B cell (primary cell): Measurements from ENCODE around the gene FHIT. TPM values are rescaled to one million over a fixed set of nuclear protein-coding genes. Genes with fewer than 3 reads are reported as not detected.

ENCODE experiments used
- ATAC-seq: fragments of 200-7000 bp; cut with Tn5 transposase; one replicate; pipeline ENCODE4 v1.10.0; 2021; ENCODE audit warnings: low read depth, mild to moderate bottlenecking, moderate number of reproducible peaks, moderate library complexity
- CTCF ChIA-PET: fragments of 350-600 bp; sonication (Branson Sonifier 250); formaldehyde crosslinking; loops from one replicate; lab custom pipeline; 2021; ENCODE audit warnings: antibody characterized with exemption, inconsistent platforms; lab: Charles Lee
- POLR2A ChIA-PET: fragments of 350-600 bp; sonication (Branson Sonifier 250); formaldehyde crosslinking; loops from one replicate; lab custom pipeline; 2021; ENCODE audit warnings: antibody characterized with exemption; lab: Charles Lee
- DNase-seq: peaks from one replicate; pipeline ENCODE4 v3.0.0; 2013
- H2AFZ ChIP-seq: 2 replicates; pipeline ENCODE4 v1.6.1; 2012; ENCODE audit warnings: mild to moderate bottlenecking, low read depth, low read length; ENCODE audit not compliant: insufficient read depth, poor library complexity, severe bottlenecking
- H3K27ac ChIP-seq, 2 donors: 1 replicate in 1 of 2; 2 replicates in 1 of 2; pipeline ENCODE4 v1.5.1; 2012 to 2013; ENCODE audit warnings: low read length in 2 of 2, mild to moderate bottlenecking in 2 of 2, moderate library complexity in 1 of 2
- H3K27me3 ChIP-seq, 4 experiments: fragments of 200-600 bp in 1 of 4; sonication (generic) in 1 of 4; replicated peaks in 1 of 4; 1 replicate in 2 of 4; 2 replicates in 2 of 4; pipeline versions ENCODE4 v1.6.1 to v1.7.0; 2013 to 2016; ENCODE audit warnings: low read length in 3 of 4, mild to moderate bottlenecking in 2 of 4, mixed read lengths in 1 of 4, moderate library complexity in 1 of 4; ENCODE audit not compliant: insufficient read depth in 4 of 4, control insufficient read depth in 3 of 4; ENCODE audit errors: control extremely low read depth in 1 of 4
- H3K36me3 ChIP-seq, 2 experiments: replicated peaks in 1 of 2; 1 replicate in 1 of 2; 2 replicates in 1 of 2; pipeline versions ENCODE4 v1.6.1 to v1.7.1; 2013; ENCODE audit warnings: low read length in 1 of 2; ENCODE audit not compliant: insufficient read depth in 2 of 2, control insufficient read depth in 1 of 2; ENCODE audit errors: control extremely low read depth in 1 of 2, extremely low read depth in 1 of 2
- H3K4me1 ChIP-seq, 2 donors: fragments of 200-600 bp in 1 of 2; sonication (generic) in 1 of 2; 1 replicate in 1 of 2; 2 replicates in 1 of 2; pipeline versions ENCODE4 v1.5.1 to v1.6.1; 2013 to 2017; ENCODE audit warnings: low read length in 2 of 2; ENCODE audit not compliant: control insufficient read depth in 2 of 2, insufficient read depth in 2 of 2
- H3K4me2 ChIP-seq: replicated peaks from 2 replicates; pipeline ENCODE3; 2012; ENCODE audit warnings: mild to moderate bottlenecking, low read depth, low read length; ENCODE audit not compliant: poor library complexity, severe bottlenecking
- H3K4me3 ChIP-seq, 5 experiments: fragments of 200-600 bp in 1 of 5; sonication (generic) in 1 of 5; 1 replicate in 3 of 5; 2 replicates in 2 of 5; pipeline versions ENCODE4 v1.5.1 to v1.7.0; 2011 to 2016; ENCODE audit warnings: low read length in 4 of 5, mild to moderate bottlenecking in 4 of 5, low read depth in 2 of 5, control low read depth in 1 of 5, moderate library complexity in 1 of 5; ENCODE audit not compliant: insufficient read depth in 1 of 5; ENCODE audit errors: control extremely low read depth in 1 of 5, extremely low read depth in 1 of 5
- H3K79me2 ChIP-seq: fragments of 200-600 bp; sonication (generic); one replicate; pipeline ENCODE4 v1.6.0; 2016; ENCODE audit warnings: low read length; ENCODE audit not compliant: control insufficient read depth, insufficient read depth
- H3K9ac ChIP-seq: fragments of 200-600 bp; sonication (generic); 2 replicates; pipeline ENCODE4 v1.6.1; 2017; ENCODE audit warnings: mild to moderate bottlenecking, low read length, moderate library complexity
- H3K9me3 ChIP-seq, 3 donors: one replicate each; pipeline versions ENCODE4 v1.6.1 to v1.7.1; 2013; ENCODE audit warnings: low read length in 2 of 3; ENCODE audit not compliant: control insufficient read depth in 2 of 3, insufficient read depth in 1 of 3; ENCODE audit errors: control extremely low read depth in 1 of 3
- H4K20me1 ChIP-seq: 2 replicates; pipeline ENCODE4 v1.6.0; 2012; ENCODE audit warnings: mild to moderate bottlenecking, low read length; ENCODE audit not compliant: insufficient read depth, control insufficient read depth, poor library complexity, severe bottlenecking
- H3K27ac Mint-ChIP-seq: one replicate; pipeline ENCODE4 v1.8.0; 2021; ENCODE audit warnings: mixed read lengths
- H3K27me3 Mint-ChIP-seq: one replicate; pipeline ENCODE4 v1.8.0; 2021; ENCODE audit warnings: mixed read lengths
- H3K4me1 Mint-ChIP-seq: one replicate; pipeline ENCODE4 v1.8.0; 2021; ENCODE audit warnings: mixed read lengths
- H3K4me3 Mint-ChIP-seq: one replicate; pipeline ENCODE4 v1.8.0; 2021; ENCODE audit warnings: mixed read lengths
- H3K9me3 Mint-ChIP-seq: one replicate; pipeline ENCODE4 v1.8.0; 2022; ENCODE audit warnings: mixed read lengths; ENCODE audit not compliant: insufficient read depth
- CTCF ChIP-seq: fragments of 200-600 bp; IDR thresholded peaks from one replicate; pipeline ENCODE4 v1.8.0; 2022; ENCODE audit warnings: antibody characterized with exemption, mild to moderate bottlenecking
- EZH2 ChIP-seq: IDR thresholded peaks from 2 replicates; pipeline ENCODE4 v1.6.1; 2012; ENCODE audit warnings: borderline replicate concordance, low read depth, mild to moderate bottlenecking, moderate library complexity, low read length; ENCODE audit not compliant: insufficient read depth, poor library complexity, severe bottlenecking
- WGBS: methylation state at CpG from one replicate; pipeline ENCODE4 v1.1.5; 2013; ENCODE audit warnings: missing lambda C conversion rate; ENCODE audit not compliant: insufficient coverage; 5-methylcytosine and 5-hydroxymethylcytosine counted together
- intact Hi-C: fragments of 100-400 bp; cut with micrococcal nuclease; formaldehyde crosslinking; loops from one replicate; pipeline ENCODE4 v1.10.0; 2022
- polyA plus RNA-seq: library from polyadenylated mRNA; depleted of rRNA; stranded (reverse); fragments of >200 nt; gene quantifications from 2 replicates; pipeline ENCODE4 v1.2.3, GENCODE V29; 2012
- total RNA-seq, 2 donors: library from RNA; stranded (reverse); fragments of 120-200 nt in 1 of 2; gene quantifications; 1 replicate in 1 of 2; 2 replicates in 1 of 2; pipeline versions ENCODE4 v1.2.3 to v1.2.4, GENCODE V29; 2013 to 2022

FHIT gene
- total and polyA plus RNA-seq, 2 donors (not counting 1 experiment from before 2014, with no cell fraction given), result 1.7 to 7.8 TPM

DNA sequence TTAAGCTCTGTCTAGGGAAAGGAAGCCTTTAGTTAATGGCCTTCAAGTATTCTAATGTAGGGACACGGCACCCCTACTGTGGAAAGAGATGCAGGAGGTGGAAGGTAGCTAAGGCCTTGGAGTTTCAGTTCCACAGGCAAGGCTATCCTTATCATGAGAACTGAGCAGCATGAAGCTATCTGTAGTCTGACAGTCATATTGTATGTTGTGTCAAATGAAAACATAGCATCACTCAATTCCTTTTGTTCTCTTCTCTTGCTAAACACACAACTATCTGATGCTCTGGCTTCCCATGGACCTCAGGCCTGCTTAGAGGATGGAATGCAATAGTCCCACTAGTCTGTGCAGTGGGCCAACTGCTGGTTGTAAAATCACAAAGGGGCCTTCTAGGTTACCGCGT lies 380.9 kb downstream of the FHIT start:
- H3K4me3 Mint-ChIP-seq, result no peak overlapping the region
- intact Hi-C loops, result no loop called here
- H3K27me3 Mint-ChIP-seq, result no peaks in the 10 kb centered on the region
- POLR2A ChIA-PET, result no interaction called here
- Histone ChIP-seq H3K27me3 (no peaks in the 10 kb centered on the region), H4K20me1 (no peaks in the 10 kb centered on the region), H3K9me3 (peaks cover 0 to 4% (median 0%) of the 10 kb centered on the region in 3 donors), H3K79me2 (no peaks in the 10 kb centered on the region), H3K9ac (no peak overlapping the region), H3K36me3 (no peaks in the 10 kb centered on the region), H2AFZ (no peak overlapping the region), H3K4me2 (no peak overlapping the region), H3K27ac (no peak overlapping the region), H3K4me1 (no peaks in the 10 kb centered on the region), H3K4me3 (no peak overlapping the region)
- no peaks in the 10 kb centered on the region for H3K4me1 Mint-ChIP-seq
- H3K9me3 Mint-ChIP-seq, result no peaks in the 10 kb centered on the region
- ATAC-seq, result no peak
- DNase-seq, result no peak
- WGBS, result 100% methylated on average over 3 of the region's 3 CpGs
- H3K27ac Mint-ChIP-seq, result no peak overlapping the region
- no peak for TF ChIP-seq CTCF
- no peak for TF ChIP-seq EZH2
- CTCF ChIA-PET, result no interaction called here

GRCh38 chr3:60867200-60867599 lies 384.1 kb downstream of the FHIT start:
- Histone ChIP-seq H4K20me1 (no peaks in the 10 kb centered on the region), H2AFZ (no peak overlapping the region), H3K9ac (no peak overlapping the region), H3K4me2 (no peak overlapping the region), H3K4me3 (no peak overlapping the region), H3K79me2 (no peaks in the 10 kb centered on the region), H3K36me3 (no peaks in the 10 kb centered on the region), H3K9me3 (peaks cover 0 to 4% (median 0%) of the 10 kb centered on the region in 3 donors), H3K27ac (no peak overlapping the region), H3K27me3 (no peaks in the 10 kb centered on the region), H3K4me1 (no peaks in the 10 kb centered on the region)
- intact Hi-C loops, result no loop called here
- no peak for ATAC-seq
- TF ChIP-seq EZH2, result no peak
- no peak for TF ChIP-seq CTCF
- DNase-seq, result no peak
- Mint-ChIP-seq H3K4me3 (no peak overlapping the region), H3K9me3 (peaks cover 2% of the 10 kb centered on the region), H3K27ac (no peak overlapping the region), H3K4me1 (no peaks in the 10 kb centered on the region), H3K27me3 (no peaks in the 10 kb centered on the region)
- ChIA-PET CTCF (no interaction called here), POLR2A (no interaction called here)
